WTC11 (cell line): ENCODE data around the gene MED12L. TPM values are rescaled to one million over a fixed set of nuclear protein-coding genes. Genes with fewer than 3 reads are reported as not detected.

Experiments used
- ATAC-seq: fragments of 200-7000 bp; cut with Tn5 transposase; 2 replicates; pipeline ENCODE4 v1.10.0; 2021; ENCODE audit warnings: mild to moderate bottlenecking, moderate library complexity
- CTCF ChIA-PET: fragments of 300-600 bp; sonication (Branson Sonifier 250); formaldehyde crosslinking; loops from one replicate; lab custom pipeline; 2021; ENCODE audit warnings: antibody characterized with exemption; lab: Charles Lee
- POLR2A ChIA-PET: fragments of 350-600 bp; sonication (Branson Sonifier 250); formaldehyde crosslinking; loops from one replicate; lab custom pipeline; 2021; ENCODE audit warnings: antibody characterized with exemption; lab: Charles Lee
- DNase-seq: peaks from one replicate; pipeline ENCODE4 v3.0.0; 2021; ENCODE audit warnings: low spot score
- H3K27ac Mint-ChIP-seq: 2 replicates; pipeline ENCODE4 v1.8.0; 2021; ENCODE audit warnings: mixed read lengths
- H3K27me3 Mint-ChIP-seq: 2 replicates; pipeline ENCODE4 v1.8.0; 2021; ENCODE audit warnings: low read depth, mild to moderate bottlenecking, moderate library complexity, mixed read lengths
- H3K36me3 Mint-ChIP-seq: 2 replicates; pipeline ENCODE4 v1.8.0; 2021; ENCODE audit warnings: mixed read lengths
- H3K4me1 Mint-ChIP-seq: 2 replicates; pipeline ENCODE4 v1.8.0; 2022; ENCODE audit warnings: mixed read lengths
- H3K4me3 Mint-ChIP-seq: 2 replicates; pipeline ENCODE4 v1.8.0; 2021; ENCODE audit warnings: mild to moderate bottlenecking, moderate library complexity, mixed read lengths
- H3K9me3 Mint-ChIP-seq: 2 replicates; pipeline ENCODE4 v1.8.0; 2021; ENCODE audit warnings: mixed read lengths
- ATF6 ChIP-seq: sonication (generic); formaldehyde crosslinking; IDR thresholded peaks from 2 replicates; pipeline ENCODE4 v1.8.1; 2023; ENCODE audit warnings: mild to moderate bottlenecking, missing genetic modification reagents
- ESRRA ChIP-seq: sonication (generic); formaldehyde crosslinking; IDR thresholded peaks from 2 replicates; pipeline ENCODE4 v1.8.1; 2022; ENCODE audit warnings: mild to moderate bottlenecking, missing genetic modification reagents, borderline replicate concordance
- IRF1 ChIP-seq: sonication (generic); formaldehyde crosslinking; IDR thresholded peaks from 2 replicates; pipeline ENCODE4 v1.8.0; 2023; ENCODE audit warnings: missing genetic modification reagents
- KAT7 ChIP-seq: sonication (generic); formaldehyde crosslinking; IDR thresholded peaks from 2 replicates; pipeline ENCODE4 v1.8.1; 2023; ENCODE audit warnings: missing genetic modification reagents, mild to moderate bottlenecking, borderline replicate concordance
- MLX ChIP-seq: sonication (generic); formaldehyde crosslinking; IDR thresholded peaks from 2 replicates; pipeline ENCODE4 v1.8.1; 2023; ENCODE audit warnings: mild to moderate bottlenecking, missing genetic modification reagents, moderate library complexity
- NFATC4 ChIP-seq: fragments of 250-450 bp; sonication (Bioruptor Pico); IDR thresholded peaks from 2 replicates; pipeline ENCODE4 v1.9.0; 2021; ENCODE audit warnings: mild to moderate bottlenecking
- NFYB ChIP-seq: sonication (generic); formaldehyde crosslinking; conservative IDR thresholded peaks from 2 replicates; pipeline ENCODE4 v1.8.0; 2022; ENCODE audit warnings: low read depth, missing genetic modification reagents
- NR2C2 ChIP-seq: sonication (generic); formaldehyde crosslinking; IDR thresholded peaks from 2 replicates; pipeline ENCODE4 v1.8.0; 2022; ENCODE audit warnings: mild to moderate bottlenecking, missing genetic modification reagents
- PRRX2 ChIP-seq: fragments of 250-450 bp; sonication (Bioruptor Pico); IDR thresholded peaks from 2 replicates; pipeline ENCODE4 v1.8.0; 2021; ENCODE audit warnings: mild to moderate bottlenecking
- TCF7 ChIP-seq: sonication (generic); formaldehyde crosslinking; IDR thresholded peaks from 2 replicates; pipeline ENCODE4 v1.8.0; 2022; ENCODE audit warnings: mild to moderate bottlenecking, low read depth, missing genetic modification reagents, moderate library complexity
- TEAD1 ChIP-seq: sonication (generic); formaldehyde crosslinking; IDR thresholded peaks from 2 replicates; pipeline ENCODE4 v1.8.0; 2022; ENCODE audit warnings: mild to moderate bottlenecking, missing genetic modification reagents
- ZNF425 ChIP-seq: fragments of 250-450 bp; sonication (Bioruptor Pico); conservative IDR thresholded peaks from 2 replicates; pipeline ENCODE4 v1.9.0; 2021; ENCODE audit warnings: mild to moderate bottlenecking
- total RNA-seq: library from RNA; stranded (reverse); gene quantifications from 3 replicates; pipeline ENCODE4 v1.2.3, GENCODE V29; 2021
- TF ChIP-seq, protein P1 (sequence below): sonication (generic); formaldehyde crosslinking; IDR thresholded peaks from 2 replicates; pipeline ENCODE4 v1.8.0; 2022; ENCODE audit warnings: missing genetic modification reagents
- TF ChIP-seq, protein P2 (sequence below): fragments of 250-450 bp; sonication (Bioruptor Pico); IDR thresholded peaks from 2 replicates; pipeline ENCODE4 v2.1.2; 2022; ENCODE audit warnings: mild to moderate bottlenecking, moderate library complexity
- TF ChIP-seq, protein P3 (sequence below): sonication (generic); formaldehyde crosslinking; IDR thresholded peaks from 2 replicates; pipeline ENCODE4 v1.8.0; 2022; ENCODE audit warnings: mild to moderate bottlenecking, missing genetic modification reagents
- TF ChIP-seq, protein P4 (sequence below): sonication (generic); formaldehyde crosslinking; IDR thresholded peaks from 2 replicates; pipeline ENCODE4 v1.8.1; 2022; ENCODE audit warnings: low read depth, mild to moderate bottlenecking, moderate library complexity, missing genetic modification reagents, borderline replicate concordance
- TF ChIP-seq, protein P5 (sequence below): sonication (generic); formaldehyde crosslinking; IDR thresholded peaks from 2 replicates; pipeline ENCODE4 v1.8.1; 2022; ENCODE audit warnings: mild to moderate bottlenecking, missing genetic modification reagents, moderate library complexity, borderline replicate concordance

MED12L gene
- total RNA-seq, 1 experiment from 2014 or later, result 27.4 TPM

- ChIA-PET CTCF (interaction anchor here (0.7 kb wide), 1 partner anchor 8 kb away, joined by 4 read pairs; no protein-coding TSS in a partner anchor), POLR2A (no interaction called here)
- H3K27me3 Mint-ChIP-seq, result no peaks in the 10 kb centered on the region
- H3K9me3 Mint-ChIP-seq, result no peaks in the 10 kb centered on the region
- H3K4me3 Mint-ChIP-seq, result no peak overlapping the region
- DNase-seq (no peak), ATAC-seq (no peak)
- H3K27ac Mint-ChIP-seq, result peak overlapping the region; percentile 83
- TF ChIP-seq NFATC4 (CRISPR knock-in tag) (no peak), IRF1 (CRISPR knock-in tag) (no peak), PRRX2 (no peak), ATF6 (no peak), KAT7 (CRISPR knock-in tag) (no peak), TCF7 (CRISPR knock-in tag) (no peak), TEAD1 (CRISPR knock-in tag) (no peak), ESRRA (CRISPR knock-in tag) (no peak), MLX (CRISPR knock-in tag) (no peak), NFYB (CRISPR knock-in tag) (no peak)
- TF ChIP-seq, protein P1, sequence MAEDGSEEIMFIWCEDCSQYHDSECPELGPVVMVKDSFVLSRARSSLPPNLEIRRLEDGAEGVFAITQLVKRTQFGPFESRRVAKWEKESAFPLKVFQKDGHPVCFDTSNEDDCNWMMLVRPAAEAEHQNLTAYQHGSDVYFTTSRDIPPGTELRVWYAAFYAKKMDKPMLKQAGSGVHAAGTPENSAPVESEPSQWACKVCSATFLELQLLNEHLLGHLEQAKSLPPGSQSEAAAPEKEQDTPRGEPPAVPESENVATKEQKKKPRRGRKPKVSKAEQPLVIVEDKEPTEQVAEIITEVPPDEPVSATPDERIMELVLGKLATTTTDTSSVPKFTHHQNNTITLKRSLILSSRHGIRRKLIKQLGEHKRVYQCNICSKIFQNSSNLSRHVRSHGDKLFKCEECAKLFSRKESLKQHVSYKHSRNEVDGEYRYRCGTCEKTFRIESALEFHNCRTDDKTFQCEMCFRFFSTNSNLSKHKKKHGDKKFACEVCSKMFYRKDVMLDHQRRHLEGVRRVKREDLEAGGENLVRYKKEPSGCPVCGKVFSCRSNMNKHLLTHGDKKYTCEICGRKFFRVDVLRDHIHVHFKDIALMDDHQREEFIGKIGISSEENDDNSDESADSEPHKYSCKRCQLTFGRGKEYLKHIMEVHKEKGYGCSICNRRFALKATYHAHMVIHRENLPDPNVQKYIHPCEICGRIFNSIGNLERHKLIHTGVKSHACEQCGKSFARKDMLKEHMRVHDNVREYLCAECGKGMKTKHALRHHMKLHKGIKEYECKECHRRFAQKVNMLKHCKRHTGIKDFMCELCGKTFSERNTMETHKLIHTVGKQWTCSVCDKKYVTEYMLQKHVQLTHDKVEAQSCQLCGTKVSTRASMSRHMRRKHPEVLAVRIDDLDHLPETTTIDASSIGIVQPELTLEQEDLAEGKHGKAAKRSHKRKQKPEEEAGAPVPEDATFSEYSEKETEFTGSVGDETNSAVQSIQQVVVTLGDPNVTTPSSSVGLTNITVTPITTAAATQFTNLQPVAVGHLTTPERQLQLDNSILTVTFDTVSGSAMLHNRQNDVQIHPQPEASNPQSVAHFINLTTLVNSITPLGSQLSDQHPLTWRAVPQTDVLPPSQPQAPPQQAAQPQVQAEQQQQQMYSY (CRISPR knock-in tag), result no peak
- H3K36me3 Mint-ChIP-seq, result no peaks in the 10 kb centered on the region
- peaks cover 55% of the 10 kb centered on the region for H3K4me1 Mint-ChIP-seq
Measured at GRCh38 chr3:151314593-151314992, 229.1 kb downstream of the MED12L start.

DNA sequence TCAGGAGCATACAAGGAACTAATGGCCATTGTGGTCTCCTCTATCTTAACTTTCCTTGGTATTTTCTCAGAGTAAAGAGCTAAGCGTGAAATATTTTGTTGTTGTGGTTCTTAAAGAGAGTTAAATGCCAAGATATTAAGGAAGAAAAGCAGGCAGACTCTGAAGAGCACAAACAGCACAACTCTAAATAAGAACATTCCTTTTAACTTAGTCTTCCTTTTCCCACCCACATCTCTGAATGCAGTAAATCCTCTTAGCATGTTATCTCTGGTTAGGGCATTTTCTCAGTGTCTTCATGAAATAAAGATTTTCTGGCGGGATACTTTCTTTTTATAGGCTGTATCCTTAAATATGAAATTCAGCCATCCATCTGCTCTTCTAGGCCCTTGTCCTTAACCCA, 229.7 kb downstream of the MED12L start:
- Mint-ChIP-seq H3K4me3 (no peak overlapping the region), H3K4me1 (peaks cover 51% of the 10 kb centered on the region), H3K36me3 (no peaks in the 10 kb centered on the region), H3K27me3 (no peaks in the 10 kb centered on the region), H3K9me3 (no peaks in the 10 kb centered on the region), H3K27ac (peak overlapping the region; percentile 83)
- ATAC-seq (no peak), DNase-seq (no peak)
- POLR2A ChIA-PET, result no interaction called here
- CTCF ChIA-PET, result no interaction called here
- TF ChIP-seq, protein P2, sequence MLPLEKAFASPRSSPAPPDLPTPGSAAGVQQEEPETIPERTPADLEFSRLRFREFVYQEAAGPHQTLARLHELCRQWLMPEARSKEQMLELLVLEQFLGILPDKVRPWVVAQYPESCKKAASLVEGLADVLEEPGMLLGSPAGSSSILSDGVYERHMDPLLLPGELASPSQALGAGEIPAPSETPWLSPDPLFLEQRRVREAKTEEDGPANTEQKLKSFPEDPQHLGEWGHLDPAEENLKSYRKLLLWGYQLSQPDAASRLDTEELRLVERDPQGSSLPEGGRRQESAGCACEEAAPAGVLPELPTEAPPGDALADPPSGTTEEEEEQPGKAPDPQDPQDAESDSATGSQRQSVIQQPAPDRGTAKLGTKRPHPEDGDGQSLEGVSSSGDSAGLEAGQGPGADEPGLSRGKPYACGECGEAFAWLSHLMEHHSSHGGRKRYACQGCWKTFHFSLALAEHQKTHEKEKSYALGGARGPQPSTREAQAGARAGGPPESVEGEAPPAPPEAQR (CRISPR knock-in tag), result no peak
- TF ChIP-seq, protein P3, sequence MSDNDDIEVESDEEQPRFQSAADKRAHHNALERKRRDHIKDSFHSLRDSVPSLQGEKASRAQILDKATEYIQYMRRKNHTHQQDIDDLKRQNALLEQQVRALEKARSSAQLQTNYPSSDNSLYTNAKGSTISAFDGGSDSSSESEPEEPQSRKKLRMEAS, result no peak
- TF ChIP-seq IRF1 (CRISPR knock-in tag) (no peak), ZNF425 (CRISPR knock-in tag) (no peak), MLX (CRISPR knock-in tag) (no peak), NR2C2 (CRISPR knock-in tag) (no peak)
- TF ChIP-seq, protein P4, sequence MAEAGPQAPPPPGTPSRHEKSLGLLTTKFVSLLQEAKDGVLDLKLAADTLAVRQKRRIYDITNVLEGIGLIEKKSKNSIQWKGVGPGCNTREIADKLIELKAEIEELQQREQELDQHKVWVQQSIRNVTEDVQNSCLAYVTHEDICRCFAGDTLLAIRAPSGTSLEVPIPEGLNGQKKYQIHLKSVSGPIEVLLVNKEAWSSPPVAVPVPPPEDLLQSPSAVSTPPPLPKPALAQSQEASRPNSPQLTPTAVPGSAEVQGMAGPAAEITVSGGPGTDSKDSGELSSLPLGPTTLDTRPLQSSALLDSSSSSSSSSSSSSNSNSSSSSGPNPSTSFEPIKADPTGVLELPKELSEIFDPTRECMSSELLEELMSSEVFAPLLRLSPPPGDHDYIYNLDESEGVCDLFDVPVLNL (CRISPR knock-in tag), result no peak
- TF ChIP-seq, protein P5, sequence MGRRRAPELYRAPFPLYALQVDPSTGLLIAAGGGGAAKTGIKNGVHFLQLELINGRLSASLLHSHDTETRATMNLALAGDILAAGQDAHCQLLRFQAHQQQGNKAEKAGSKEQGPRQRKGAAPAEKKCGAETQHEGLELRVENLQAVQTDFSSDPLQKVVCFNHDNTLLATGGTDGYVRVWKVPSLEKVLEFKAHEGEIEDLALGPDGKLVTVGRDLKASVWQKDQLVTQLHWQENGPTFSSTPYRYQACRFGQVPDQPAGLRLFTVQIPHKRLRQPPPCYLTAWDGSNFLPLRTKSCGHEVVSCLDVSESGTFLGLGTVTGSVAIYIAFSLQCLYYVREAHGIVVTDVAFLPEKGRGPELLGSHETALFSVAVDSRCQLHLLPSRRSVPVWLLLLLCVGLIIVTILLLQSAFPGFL (CRISPR knock-in tag), result no peak
